H1 (cell line): ENCODE measurements around the gene VWA5A. TPM values are rescaled to one million over a fixed set of nuclear protein-coding genes. Genes with fewer than 3 reads are reported as not detected.

Source experiments
- CTCF ChIA-PET: fragments of 300-600 bp; sonication (Branson Sonifier 250); formaldehyde crosslinking; loops from one replicate; lab custom pipeline; 2021; ENCODE audit not compliant: partially characterized antibody; lab: Charles Lee
- POLR2A ChIA-PET: fragments of 300-600 bp; sonication (Branson Sonifier 250); formaldehyde crosslinking; loops from one replicate; lab custom pipeline; 2021; ENCODE audit warnings: inconsistent platforms; ENCODE audit not compliant: partially characterized antibody; lab: Charles Lee
- DNase-seq, 2 experiments: peaks; one replicate each; pipeline versions ENCODE4 v3.0.0 to v3.0.0-alpha.2; 2010 to 2022; ENCODE audit warnings: low spot score in 2 of 2, low read depth in 1 of 2, mixed read lengths in 1 of 2
- FAIRE-seq: peaks from 2 replicates; lab custom pipeline; 2011; peaks lifted over from hg19 to GRCh38; lab: Jason Lieb, UNC
- H2AFZ ChIP-seq: 2 replicates; pipeline ENCODE4 v1.8.1; 2012; ENCODE audit warnings: low read length, inconsistent platforms
- H2AK5ac ChIP-seq: 2 replicates; pipeline ENCODE4 v1.6.1; 2013; ENCODE audit warnings: low read depth, low read length
- H2BK120ac ChIP-seq: replicated peaks from 2 replicates; pipeline ENCODE3; 2013; ENCODE audit warnings: low read depth, low read length, inconsistent platforms
- H2BK12ac ChIP-seq: 2 replicates; pipeline ENCODE4 v1.6.1; 2013; ENCODE audit warnings: low read depth, low read length
- H2BK15ac ChIP-seq: 2 replicates; pipeline ENCODE4 v1.6.1; 2013; ENCODE audit warnings: low read length
- H2BK20ac ChIP-seq: 2 replicates; pipeline ENCODE4 v1.6.1; 2013; ENCODE audit warnings: low read length
- H2BK5ac ChIP-seq: 2 replicates; pipeline ENCODE4 v1.6.1; 2013; ENCODE audit warnings: low read depth, low read length
- H3K14ac ChIP-seq: 2 replicates; pipeline ENCODE4 v1.6.1; 2013; ENCODE audit warnings: inconsistent platforms; ENCODE audit not compliant: insufficient read length
- H3K18ac ChIP-seq: 2 replicates; pipeline ENCODE4 v1.6.1; 2013; ENCODE audit warnings: low read length; ENCODE audit errors: extremely low read depth
- H3K23ac ChIP-seq: 2 replicates; pipeline ENCODE4 v1.6.1; 2013; ENCODE audit warnings: inconsistent platforms; ENCODE audit not compliant: insufficient read length
- H3K23me2 ChIP-seq: 2 replicates; pipeline ENCODE4 v1.6.1; 2013; ENCODE audit warnings: low read depth, low read length
- H3K27ac ChIP-seq: 2 replicates; pipeline ENCODE4 v1.6.1; 2011; ENCODE audit warnings: low read depth, low read length, inconsistent platforms
- H3K27me3 ChIP-seq, 4 experiments: replicated peaks in 1 of 4; 1 replicate in 1 of 4; 2 replicates in 3 of 4; pipeline versions ENCODE4 v1.6.1 to v1.8.1; 2011 to 2013; ENCODE audit warnings: low read length in 3 of 4, mild to moderate bottlenecking in 3 of 4, inconsistent platforms in 2 of 4, mixed read lengths in 2 of 4, moderate library complexity in 1 of 4; ENCODE audit not compliant: control insufficient read depth in 3 of 4, insufficient read depth in 3 of 4; ENCODE audit errors: extremely low read depth in 1 of 4
- H3K36me3 ChIP-seq, 4 experiments: 2 replicates each; pipeline versions ENCODE4 v1.6.1 to v1.8.1; 2011 to 2013; ENCODE audit warnings: mild to moderate bottlenecking in 4 of 4, low read length in 3 of 4, moderate library complexity in 2 of 4, control low read depth in 1 of 4, inconsistent platforms in 1 of 4; ENCODE audit not compliant: insufficient read depth in 4 of 4, control insufficient read depth in 2 of 4
- H3K4ac ChIP-seq: replicated peaks from 2 replicates; pipeline ENCODE3; 2013; ENCODE audit warnings: low read length, low read depth, mixed read lengths, inconsistent platforms; ENCODE audit not compliant: insufficient read length
- H3K4me1 ChIP-seq, 4 experiments: replicated peaks in 1 of 4; 1 replicate in 1 of 4; 2 replicates in 3 of 4; pipeline versions ENCODE4 v1.6.1 to v1.8.1; 2011 to 2013; ENCODE audit warnings: low read length in 3 of 4, inconsistent platforms in 2 of 4, mixed read lengths in 1 of 4; ENCODE audit not compliant: insufficient read depth in 4 of 4, control insufficient read depth in 3 of 4
- H3K4me2 ChIP-seq, 2 experiments: 2 replicates each; pipeline versions ENCODE4 v1.6.1 to v1.8.1; 2011 to 2013; ENCODE audit warnings: low read depth in 2 of 2, low read length in 2 of 2, control low read depth in 1 of 2, inconsistent platforms in 1 of 2, mild to moderate bottlenecking in 1 of 2; ENCODE audit not compliant: insufficient read depth in 1 of 2
- H3K4me3 ChIP-seq, 4 experiments: fragments of 200-600, 300-600 bp in 1 of 4; sonication (generic), shearing (Covaris generic), sonication (Bioruptor Twin) in 1 of 4; 2 replicates each; pipeline versions ENCODE4 v1.5.1 to v1.8.1; 2011 to 2016; ENCODE audit warnings: low read length in 4 of 4, low read depth in 3 of 4, control low read depth in 2 of 4, inconsistent platforms in 2 of 4, mild to moderate bottlenecking in 2 of 4, mixed read lengths in 1 of 4, moderate library complexity in 1 of 4; ENCODE audit not compliant: insufficient read depth in 2 of 4; ENCODE audit errors: extremely low read depth in 1 of 4
- H3K56ac ChIP-seq: replicated peaks from 2 replicates; pipeline ENCODE3; 2013; ENCODE audit warnings: low read depth, mild to moderate bottlenecking, mixed read lengths, low read length, inconsistent platforms; ENCODE audit not compliant: insufficient read length
- H3K79me1 ChIP-seq: 2 replicates; pipeline ENCODE4 v1.6.1; 2013; ENCODE audit warnings: low read depth, low read length, control low read depth
- H3K79me2 ChIP-seq, 2 experiments: 2 replicates each; pipeline versions ENCODE4 v1.6.1 to v1.8.1; 2012 to 2013; ENCODE audit warnings: low read length in 2 of 2, mild to moderate bottlenecking in 2 of 2, inconsistent platforms in 1 of 2; ENCODE audit not compliant: insufficient read depth in 2 of 2, control insufficient read depth in 1 of 2
- H3K9ac ChIP-seq, 4 experiments: replicated peaks in 1 of 4; 1 replicate in 1 of 4; 2 replicates in 3 of 4; pipeline versions ENCODE4 v1.6.1 to v1.8.1; 2011 to 2013; ENCODE audit warnings: low read depth in 3 of 4, low read length in 3 of 4, control low read depth in 2 of 4, mild to moderate bottlenecking in 2 of 4, moderate library complexity in 2 of 4, inconsistent platforms in 1 of 4; ENCODE audit errors: extremely low read depth in 1 of 4
- H3K9me3 ChIP-seq, 2 experiments: 2 replicates each; pipeline versions ENCODE4 v1.6.1 to v1.8.1; 2012 to 2013; ENCODE audit warnings: mild to moderate bottlenecking in 2 of 2, moderate library complexity in 2 of 2, control low read depth in 1 of 2, inconsistent platforms in 1 of 2, low read depth in 1 of 2, low read length in 1 of 2, mixed read lengths in 1 of 2; ENCODE audit not compliant: insufficient read depth in 2 of 2
- H4K20me1 ChIP-seq, 2 experiments: replicated peaks in 1 of 2; 2 replicates each; pipeline versions ENCODE3 to v1.8.1; 2011 to 2013; ENCODE audit warnings: inconsistent platforms in 2 of 2, low read length in 2 of 2, mild to moderate bottlenecking in 1 of 2; ENCODE audit not compliant: insufficient read depth in 2 of 2, control insufficient read depth in 1 of 2
- H4K5ac ChIP-seq: 2 replicates; pipeline ENCODE4 v1.6.1; 2013; ENCODE audit warnings: low read length, low read depth, mixed read lengths, inconsistent platforms; ENCODE audit not compliant: insufficient read length
- H4K8ac ChIP-seq: 2 replicates; pipeline ENCODE4 v1.8.0; 2013; ENCODE audit warnings: mild to moderate bottlenecking, moderate library complexity, low read length, inconsistent platforms; ENCODE audit not compliant: insufficient read depth; ENCODE audit errors: extremely low read depth
- H4K91ac ChIP-seq: replicated peaks from 2 replicates; pipeline ENCODE3; 2013; ENCODE audit warnings: low read length, mixed read lengths, inconsistent platforms; ENCODE audit not compliant: insufficient read length
- PHF8 ChIP-seq: fragments of 200-600 bp; sonication (generic); conservative IDR thresholded peaks from 2 replicates; pipeline ENCODE4 v1.7.1; 2012; ENCODE audit warnings: low read depth, mild to moderate bottlenecking, inconsistent platforms, low read length, moderate library complexity
- RFX5 ChIP-seq: IDR thresholded peaks from 2 replicates; pipeline ENCODE4 v1.6.1; 2011; ENCODE audit warnings: low read depth, low read length, improper control_type of control experiment, borderline replicate concordance
- RNF2 ChIP-seq: fragments of 200-900, 300-1000 bp; sonication (generic); IDR thresholded peaks from 2 replicates; pipeline ENCODE4 v1.7.1; 2016; ENCODE audit warnings: borderline replicate concordance, low read depth, mild to moderate bottlenecking, antibody characterized with exemption, low read length; ENCODE audit not compliant: poor library complexity, severe bottlenecking; ENCODE audit errors: missing control alignments
- SRF ChIP-seq: IDR thresholded peaks from 2 replicates; pipeline ENCODE4 v1.6.1; 2011; ENCODE audit warnings: mild to moderate bottlenecking, low read depth, low read length, moderate library complexity
- TBP ChIP-seq: IDR thresholded peaks from 2 replicates; pipeline ENCODE4 v1.6.1; 2011; ENCODE audit warnings: low read depth, low read length, improper control_type of control experiment
- WGBS, 2 experiments: shearing (Covaris generic) in 1 of 2; methylation state at CpG; one replicate each; pipeline versions ENCODE4 v1.1.6 to v1.1.7; 2013 to 2015; ENCODE audit warnings: low lambda C conversion rate in 2 of 2, mixed read lengths in 2 of 2, inconsistent platforms in 1 of 2, low coverage in 1 of 2, missing lambda C conversion rate in 1 of 2; ENCODE audit not compliant: insufficient replicate concordance in 2 of 2, insufficient coverage in 1 of 2, insufficient read length in 1 of 2; ENCODE audit errors: extremely low coverage in 1 of 2, missing lambda C conversion rate in 1 of 2; 5-methylcytosine and 5-hydroxymethylcytosine counted together
- polyA plus RNA-seq, 7 experiments: library from polyadenylated mRNA; depleted of rRNA in 3 of 7; stranded (reverse) in 5 of 7; unstranded in 2 of 7; fragments of >200 nt in 5 of 7; fragments of 200-250 nt in 2 of 7; gene quantifications; 1 replicate in 5 of 7; 2 replicates in 1 of 7; 4 replicates in 1 of 7; pipeline versions ENCODE4 v1.2.1 to v1.2.3, GENCODE V29; 2011 to 2013; ENCODE audit warnings: missing spikeins in 2 of 7, mixed read lengths in 2 of 7
- total RNA-seq: library from RNA; stranded (reverse); fragmentation: NEBNext Ultra II Directional; extraction: Animal tissue kit (Norgen Biotek cat#: 25700); gene quantifications from 2 replicates; pipeline ENCODE4 v1.2.1, GENCODE V29; 2021

VWA5A gene
- total and polyA plus RNA-seq, 2 of the 8 experiments (the other 6 are each of a cell fraction or from before 2014, with no cell fraction given): 12.5 to 20.4 TPM

GRCh38 chr11:124172101-124172500 lies 56.9 kb downstream of the VWA5A start:
- Histone ChIP-seq H2BK5ac (no peak overlapping the region), H2AFZ (no peak overlapping the region), H3K4me1 (peaks cover 1 to 4% (median 3%) of the 10 kb centered on the region in 4 experiments; a peak in 3 of 7 replicates), H3K79me2 (no peaks in the 10 kb centered on the region), H4K91ac (no peak overlapping the region), H2BK20ac (no peak overlapping the region), H2BK12ac (no peak overlapping the region), H4K5ac (no peak overlapping the region), H4K20me1 (peaks cover 0 to 1% of the 10 kb centered on the region in 2 experiments), H3K56ac (no peak overlapping the region), H3K27ac (no peak overlapping the region), H2BK120ac (no peak overlapping the region), H3K23ac (no peak overlapping the region), H3K23me2 (no peaks in the 10 kb centered on the region), H3K4me3 (no peak overlapping the region), H3K36me3 (no peaks in the 10 kb centered on the region), H3K9ac (no peak overlapping the region), H4K8ac (no peak overlapping the region), H2BK15ac (no peak overlapping the region), H3K4me2 (no peak overlapping the region), H3K18ac (no peak overlapping the region), H3K27me3 (peaks cover 11 to 33% (median 29%) of the 10 kb centered on the region in 4 experiments), H3K79me1 (no peaks in the 10 kb centered on the region), H3K4ac (no peak overlapping the region), H3K9me3 (peaks cover 0 to 9% of the 10 kb centered on the region in 2 experiments; a peak in 1 of 4 replicates), H2AK5ac (no peak overlapping the region), H3K14ac (no peak overlapping the region)
- CTCF ChIA-PET: interaction anchor here (0.6 to 1.9 kb wide), 3 partner anchors 22 to 273 kb away, joined by 3 to 7 read pairs (median 3); no protein-coding TSS in a partner anchor
- DNase-seq (no peak), FAIRE-seq (no peak)
- POLR2A ChIA-PET: no interaction called here
- WGBS, 2 experiments: 88% methylated on average over 6 of the region's 6 CpGs; no CpG with 5 or more reads in 1 of the 2 experiments
- TF ChIP-seq SRF: no peak
- TF ChIP-seq TBP: no peak
- no peak for TF ChIP-seq RNF2
- no peak for TF ChIP-seq PHF8
- no peak for TF ChIP-seq RFX5
